T-helper 2 cell (primary cell): Measurements from ENCODE around the gene MAIP1.

Experiments used
- DNase-seq, 5 experiments: peaks; one replicate each; pipeline versions ENCODE4 v3.0.0 to v3.0.0-alpha.2; 2012 to 2022

The MAIP1 gene

GRCh38 chr2:199992296-199992695 lies 36.9 kb downstream of the MAIP1 start:
- no peak for DNase-seq

- DNase-seq: no peak
Observed at GRCh38 chr2:199994371-199994770, 39.0 kb downstream of the MAIP1 start.

GRCh38 chr2:199994896-199995295 lies 39.5 kb downstream of the MAIP1 start:
- no peak for DNase-seq

GRCh38 chr2:199997296-199997695 lies 41.9 kb downstream of the MAIP1 start:
- no peak for DNase-seq

GRCh38 chr2:199999166-199999565 lies 43.8 kb downstream of the MAIP1 start:
- no peak for DNase-seq

- no peak for DNase-seq
Observed at GRCh38 chr2:200000444-200001163, 45.2 kb downstream of the MAIP1 start.

- no peak for DNase-seq
Observed at GRCh38 chr2:200003444-200003843, 48.1 kb downstream of the MAIP1 start.

- DNase-seq: no peak
Observed at GRCh38 chr2:200005675-200006074, 50.3 kb downstream of the MAIP1 start.

GRCh38 chr2:200007306-200007705 lies 51.9 kb downstream of the MAIP1 start:
- no peak for DNase-seq

GRCh38 chr2:200012401-200012800 lies 57.0 kb downstream of the MAIP1 start:
- DNase-seq: no peak
